Measurements from ENCODE around the gene CTAGE15.
"Not testable (repeated sequence)": the region's sequence is repeated elsewhere in the genome, so short reads cannot be mapped to it uniquely, and the experiment has no call there.

GRCh38 chr7:143589897-143590296 lies 18.3 kb downstream of the CTAGE15 start:
- not testable (repeated sequence) for TF ChIP-seq CTCF (conservative IDR thresholded peaks at IDR 0.05; ENCODE audit: low read depth in 2 of 2); REST (IDR thresholded peaks at IDR 0.05; ENCODE audit: unreplicated experiment); POLR2AphosphoS5 (IDR thresholded peaks at IDR 0.05; ENCODE audit: low read depth); EZH2 (IDR thresholded peaks at IDR 0.05; ENCODE audit: low read depth, unreplicated experiment); STAT1 (IDR thresholded peaks at IDR 0.05; ENCODE audit: unreplicated experiment); CREB1 (CRISPR knock-in tag; IDR thresholded peaks at IDR 0.05; ENCODE audit: low read depth); EZH2phosphoT487 (IDR thresholded peaks at IDR 0.05; ENCODE audit: unreplicated experiment); ZNF462 (CRISPR knock-in tag; IDR thresholded peaks at IDR 0.05)
